Renal cortex interstitium (tissue), 15 donors: ENCODE data around the gene PTX3. TPM values are rescaled to one million over a fixed set of nuclear protein-coding genes. Genes with fewer than 3 reads are reported as not detected.

Experiments
- DNase-seq, 11 donors: peaks; one replicate each; pipeline ENCODE4 v3.0.0-alpha.2; 2013; ENCODE audit warnings: low read depth in 9 of 11, low spot score in 4 of 11; ENCODE audit errors: extremely low read depth in 1 of 11
- long read RNA-seq, 16 experiments: transcript quantifications; one replicate each; lab custom pipeline, GENCODE V29; 2026
- polyA plus RNA-seq, 3 donors: library from polyadenylated mRNA; unstranded; fragments of 120-200 nt; gene quantifications; one replicate each; pipeline ENCODE4 v1.2.1, GENCODE V29; 2013; ENCODE audit not compliant: insufficient read length in 3 of 3

PTX3 gene
- polyA plus RNA-seq = 1 to 10 TPM; 2.9 to 5.6 (median 3.4) TPM
- long read RNA-seq, donor 1, partial matches to known transcripts = 0 of 2 reads
- long read RNA-seq, donor 1, other reads (novel, unspliced or antisense) = 0 of 2 reads
- long read RNA-seq, donor 2, transcript PTX3-201 (3 exons, 1,940 nt) = major isoform, 5 of 5 reads
- long read RNA-seq, donor 2, partial matches to known transcripts = 0 of 5 reads
- long read RNA-seq, donor 2, other reads (novel, unspliced or antisense) = 0 of 5 reads
- long read RNA-seq, donor 3, partial matches to known transcripts = 0 of 4 reads
- long read RNA-seq, donor 3, other reads (novel, unspliced or antisense) = 0 of 4 reads
- long read RNA-seq, donor 4 = 0 reads
- long read RNA-seq, donor 5 = 0 reads
- long read RNA-seq, donor 6 = 0 reads
- long read RNA-seq, donor 7, partial matches to known transcripts = 0 of 2 reads
- long read RNA-seq, donor 7, other reads (novel, unspliced or antisense) = 0 of 2 reads
- long read RNA-seq, donor 8, partial matches to known transcripts = 0 of 1 reads
- long read RNA-seq, donor 8, other reads (novel, unspliced or antisense) = 0 of 1 reads
- long read RNA-seq, donor 9 = 0 reads
- long read RNA-seq, donor 10 = 0 reads
- long read RNA-seq, donor 11 = 0 reads
- long read RNA-seq, donor 12 = 0 reads
- long read RNA-seq, donor 13, transcript PTX3-201 (3 exons, 1,940 nt) = major isoform, 5 of 5 reads
- long read RNA-seq, donor 13, partial matches to known transcripts = 0 of 5 reads
- long read RNA-seq, donor 13, other reads (novel, unspliced or antisense) = 0 of 5 reads
- long read RNA-seq, donor 14, partial matches to known transcripts = 0 of 1 reads
- long read RNA-seq, donor 14, other reads (novel, unspliced or antisense) = 0 of 1 reads
- long read RNA-seq, donor 15 = 0 reads
- long read RNA-seq, donor 16, partial matches to known transcripts = 0 of 3 reads
- long read RNA-seq, donor 16, other reads (novel, unspliced or antisense) = 0 of 3 reads

DNA sequence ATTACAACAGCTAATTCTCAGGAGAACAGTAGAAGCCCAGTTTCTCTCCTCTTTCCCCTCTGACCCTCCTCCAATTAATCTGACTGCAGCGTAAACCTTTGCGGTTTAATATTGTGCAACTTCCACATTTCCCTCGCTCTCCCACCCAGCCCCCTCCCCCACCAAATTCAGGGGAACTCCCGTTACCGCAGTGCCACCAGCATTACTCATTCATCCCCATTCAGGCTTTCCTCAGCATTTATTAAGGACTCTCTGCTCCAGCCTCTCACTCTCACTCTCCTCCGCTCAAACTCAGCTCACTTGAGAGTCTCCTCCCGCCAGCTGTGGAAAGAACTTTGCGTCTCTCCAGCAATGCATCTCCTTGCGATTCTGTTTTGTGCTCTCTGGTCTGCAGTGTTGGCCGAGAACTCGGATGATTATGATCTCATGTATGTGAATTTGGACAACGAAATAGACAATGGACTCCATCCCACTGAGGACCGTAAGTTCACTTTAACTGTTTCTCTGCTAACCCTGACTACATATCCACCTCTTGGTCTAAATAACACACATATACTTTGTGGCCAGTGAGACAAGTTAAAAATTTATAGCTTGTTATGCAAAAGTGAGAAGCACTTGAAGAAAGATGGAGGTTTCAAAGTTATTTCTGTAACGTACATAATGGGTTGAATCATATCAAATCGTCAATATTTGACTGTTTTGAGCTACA is at the start of gene PTX3:
Gene PTX3, plus strand, starts transcription at position 268 of the 709 bp plus-strand sequence. Its CDS starts 84 bp downstream, at position 352.
- peak in 8 of 11 donors; percentile 24 to 43 (median 38) for DNase-seq

DNA sequence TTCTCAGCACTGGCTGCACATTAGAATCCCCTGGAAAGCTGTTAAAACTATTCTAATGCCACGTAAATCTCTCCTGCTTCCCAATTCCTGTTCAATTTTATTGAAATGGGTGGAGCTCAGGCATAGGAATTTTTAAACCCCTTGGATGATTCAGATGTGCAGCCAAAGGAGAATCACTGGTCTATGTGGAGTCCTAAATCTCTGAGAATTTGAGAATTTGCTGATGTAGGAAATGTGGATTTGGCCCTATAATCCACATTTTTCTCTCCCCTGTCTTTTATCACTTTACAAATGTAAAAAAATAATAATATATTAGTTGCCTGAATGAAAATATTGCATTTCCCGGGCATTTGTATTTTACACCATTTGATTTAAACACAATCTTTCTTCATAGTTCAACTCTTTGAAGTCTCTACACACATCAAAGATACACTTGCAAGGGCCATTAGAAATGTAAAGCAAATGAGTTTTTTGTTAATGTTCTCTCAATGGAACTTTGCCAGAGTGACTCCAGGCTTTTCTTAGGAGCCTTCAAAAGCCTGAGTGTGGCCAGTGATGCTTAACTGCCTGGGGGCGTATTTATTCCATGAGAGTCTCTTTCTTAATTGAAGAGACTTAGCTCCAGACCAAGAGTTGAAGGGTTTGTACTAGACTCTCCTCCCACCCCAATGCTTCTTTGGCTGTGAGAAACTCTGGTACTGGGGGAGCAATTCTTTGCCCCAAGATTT is 48.8 kb upstream of the PTX3 start:
- peak in 7 of 11 donors; percentile 3 to 51 (median 23) for DNase-seq

DNA sequence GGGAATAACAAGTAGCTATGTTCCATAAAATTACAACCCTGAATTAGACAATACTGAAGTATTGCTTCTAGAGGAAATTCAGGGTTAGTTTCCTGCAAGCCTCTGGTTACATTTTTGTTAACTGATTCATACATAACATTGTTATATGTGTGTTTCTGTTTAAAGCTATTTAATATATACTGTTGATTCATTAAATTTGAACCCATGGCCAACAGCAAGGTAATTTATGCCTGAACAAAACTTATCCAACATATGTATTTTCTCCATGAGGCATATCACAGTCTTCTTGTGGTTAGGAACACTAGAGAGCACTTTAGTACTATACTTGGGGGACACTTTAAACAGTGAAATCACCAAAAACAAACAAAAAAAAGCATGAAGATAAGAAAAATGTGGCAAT is 47.7 kb upstream of the PTX3 start:
- DNase-seq = no peak

DNA sequence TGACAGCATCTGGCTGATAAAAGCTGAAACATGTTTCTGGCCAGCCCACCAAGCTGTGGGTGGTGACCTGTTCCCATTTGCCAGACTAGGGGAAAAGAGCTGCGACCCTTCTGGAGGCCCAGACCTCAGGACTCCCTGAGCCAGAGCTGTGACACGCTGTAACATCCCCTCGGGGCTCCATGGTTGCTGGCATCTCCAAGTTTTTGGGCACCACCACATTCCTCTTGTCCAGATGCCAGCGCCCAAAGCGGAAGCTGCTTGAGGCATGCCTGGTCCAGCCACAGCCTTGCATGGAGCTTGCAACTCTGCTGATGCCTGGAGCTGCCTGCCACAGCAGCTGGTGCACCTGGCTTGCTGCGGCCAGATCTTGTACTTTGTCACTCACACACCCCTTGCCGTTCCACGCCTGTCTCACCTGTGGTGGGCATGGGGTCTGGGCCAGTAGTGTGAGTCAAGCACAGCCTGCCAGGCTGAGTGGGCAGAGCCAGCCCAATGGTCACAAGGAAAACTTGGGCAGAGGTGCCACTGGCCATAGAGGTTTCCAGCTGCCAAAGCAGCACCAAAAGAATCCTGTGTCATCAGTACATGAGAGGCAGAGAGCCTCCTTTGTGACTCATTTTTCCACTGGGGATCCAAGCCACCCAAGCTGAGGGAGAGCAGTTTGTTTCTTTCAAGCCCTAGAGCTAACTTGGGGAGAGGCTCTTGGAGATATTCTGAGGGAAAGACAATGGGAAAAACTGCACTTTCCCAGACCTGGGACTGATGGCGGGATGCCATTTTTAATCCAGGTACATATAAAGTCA is 45.7 kb upstream of the PTX3 start:
- DNase-seq = no peak

DNA sequence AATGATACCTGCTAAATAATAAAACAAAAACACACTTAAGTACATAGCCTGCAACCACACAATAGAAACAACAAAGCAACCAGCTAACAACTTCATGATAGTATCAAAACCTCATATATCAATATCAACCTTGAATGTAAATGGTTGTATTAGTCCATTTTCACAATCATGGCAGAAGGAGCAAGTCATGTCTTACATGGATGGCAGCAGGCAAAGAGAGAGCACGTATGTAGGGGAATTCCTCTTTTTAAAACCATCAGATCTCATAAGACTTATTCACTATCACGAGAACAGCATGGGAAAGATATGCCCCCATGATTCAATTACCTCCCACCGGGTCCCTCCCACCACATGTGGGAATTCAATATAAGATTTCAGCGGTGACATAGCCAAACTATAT is 44.5 kb upstream of the PTX3 start:
- no peak for DNase-seq

DNA sequence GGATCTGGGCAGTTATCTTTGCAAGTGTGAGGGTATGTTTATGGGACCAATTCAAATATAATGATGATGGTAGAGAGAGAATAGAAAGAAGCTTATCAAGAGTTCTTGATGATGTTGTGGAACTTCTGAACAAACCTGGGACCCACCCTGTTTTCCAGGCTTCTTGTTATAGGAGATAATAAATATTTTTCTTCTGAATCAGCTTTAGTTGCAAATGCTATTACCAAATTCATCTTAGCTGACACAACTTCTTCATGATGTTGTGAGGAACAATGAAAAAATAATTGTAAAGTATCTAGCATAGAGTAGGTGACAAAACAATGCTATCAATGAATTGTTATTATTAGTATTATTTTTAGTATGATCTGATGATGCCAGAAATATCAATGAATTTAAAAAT is 43.5 kb upstream of the PTX3 start:
- no peak for DNase-seq

DNA sequence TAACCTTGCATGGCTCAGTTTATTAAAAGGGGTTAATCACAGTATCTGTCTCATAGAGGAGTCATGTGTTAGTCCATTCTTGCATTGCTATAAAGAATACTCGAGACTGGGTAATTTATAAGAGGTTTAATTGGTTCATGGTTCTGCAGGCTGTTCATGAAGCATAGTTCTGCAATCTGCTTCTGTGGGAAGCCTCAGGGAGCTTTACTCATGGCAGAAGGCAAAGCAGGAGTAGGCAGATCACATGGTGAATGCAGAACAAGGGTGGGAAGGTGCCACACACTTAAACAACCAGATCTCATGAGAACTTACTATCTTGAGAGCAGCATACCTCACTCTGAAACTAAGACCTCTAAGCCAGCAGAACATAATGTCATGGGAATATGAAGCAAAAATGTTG is 42.2 kb upstream of the PTX3 start:
- no peak for DNase-seq

DNA sequence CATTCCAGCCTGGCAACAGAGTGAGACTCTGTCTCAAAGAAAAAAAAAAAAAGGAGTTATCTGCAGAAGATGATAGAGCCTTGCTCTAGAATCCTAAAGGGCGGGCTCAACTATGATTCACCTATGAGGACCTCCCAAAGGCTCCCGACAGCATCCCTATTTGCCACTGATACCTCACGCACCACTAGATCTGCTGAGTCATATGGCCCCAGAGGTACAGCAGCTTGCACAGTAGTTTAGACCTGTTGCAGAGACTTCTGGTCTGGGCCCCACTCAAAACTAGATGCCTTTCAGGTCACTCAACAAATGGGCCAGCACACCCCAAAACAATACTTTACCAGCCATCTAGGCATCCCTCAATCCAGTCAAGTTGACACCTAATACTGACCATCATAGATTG is 38.1 kb upstream of the PTX3 start:
- DNase-seq = no peak

DNA sequence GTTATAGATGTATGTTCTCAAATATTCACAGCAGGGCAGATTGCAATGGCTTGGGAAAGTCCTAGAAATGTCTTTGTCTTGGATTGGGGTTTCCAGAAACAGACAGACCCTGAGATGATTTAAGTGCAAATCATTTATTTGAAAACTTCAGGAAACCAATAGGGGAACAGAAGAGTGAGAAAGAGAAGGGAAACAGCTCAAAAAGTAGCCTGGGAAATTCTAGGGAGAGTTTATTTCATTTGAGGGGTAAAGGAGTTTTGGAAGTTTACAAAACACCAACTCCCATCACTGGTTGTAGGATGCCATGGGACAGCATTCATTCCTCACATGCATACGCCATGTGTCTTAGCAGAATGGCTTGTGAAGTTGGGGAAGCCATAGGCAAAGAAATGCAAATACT is 32.3 kb upstream of the PTX3 start:
- no peak for DNase-seq

DNA sequence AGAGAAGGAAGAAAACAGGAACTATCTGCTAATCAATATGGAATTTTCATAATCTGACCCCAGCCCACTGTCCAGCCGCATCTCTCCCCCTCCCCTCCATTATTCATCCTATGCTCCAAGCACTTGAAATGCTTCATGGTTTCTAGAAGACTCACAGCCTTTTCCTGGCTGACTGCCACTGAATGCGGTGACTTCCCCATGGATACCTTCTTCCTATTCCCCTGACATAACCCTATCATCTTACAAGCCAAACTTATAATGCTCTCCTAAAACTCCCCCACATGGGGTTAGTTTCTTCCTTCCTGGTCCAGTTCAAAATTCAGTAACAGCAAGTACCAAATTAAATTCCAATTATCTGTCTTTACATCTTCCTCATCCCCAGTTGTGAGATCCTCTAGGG is 31.2 kb upstream of the PTX3 start:
- peak in 2 of 11 donors; percentile 9 to 10 for DNase-seq

DNA sequence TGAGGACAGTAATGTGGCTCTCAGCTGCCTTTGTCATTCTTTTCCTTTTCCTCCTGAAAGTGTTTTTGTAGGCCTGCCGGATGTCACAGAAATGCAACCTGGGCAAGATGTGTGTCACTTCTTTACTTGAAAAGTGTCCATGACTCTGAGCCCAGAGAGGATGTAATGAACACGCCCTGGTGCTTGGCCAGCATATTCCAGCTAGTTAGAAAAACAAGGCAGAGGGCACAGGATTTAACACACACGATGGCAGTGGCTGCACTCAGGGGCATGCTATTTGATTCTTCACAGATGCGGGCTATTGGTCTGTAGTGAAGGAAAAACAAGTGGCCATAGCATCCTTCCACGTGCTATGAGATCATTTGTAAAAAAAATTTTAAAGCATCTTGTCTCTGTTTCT is 30.3 kb upstream of the PTX3 start:
- DNase-seq = peak in 3 of 11 donors; percentile 6 to 15 (median 8)

DNA sequence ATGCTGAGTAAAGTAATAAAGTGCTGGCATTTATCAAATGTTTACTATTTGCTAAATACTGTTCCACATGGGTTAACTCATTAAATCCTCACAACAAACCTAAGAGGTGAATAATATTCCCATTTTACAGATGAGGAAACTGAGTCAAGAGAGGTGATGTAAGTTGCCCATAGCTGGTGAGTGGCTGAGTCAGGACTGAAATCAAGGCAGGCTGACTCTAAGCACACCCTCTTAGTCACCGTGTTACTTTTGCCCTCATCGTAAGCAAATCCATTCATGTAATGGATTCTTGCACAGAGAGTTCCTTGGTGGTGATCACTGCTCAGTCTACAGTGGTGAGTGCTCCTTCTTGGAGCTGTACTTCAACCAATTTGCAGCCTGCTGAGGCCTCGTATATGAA is 28.9 kb upstream of the PTX3 start:
- no peak for DNase-seq

DNA sequence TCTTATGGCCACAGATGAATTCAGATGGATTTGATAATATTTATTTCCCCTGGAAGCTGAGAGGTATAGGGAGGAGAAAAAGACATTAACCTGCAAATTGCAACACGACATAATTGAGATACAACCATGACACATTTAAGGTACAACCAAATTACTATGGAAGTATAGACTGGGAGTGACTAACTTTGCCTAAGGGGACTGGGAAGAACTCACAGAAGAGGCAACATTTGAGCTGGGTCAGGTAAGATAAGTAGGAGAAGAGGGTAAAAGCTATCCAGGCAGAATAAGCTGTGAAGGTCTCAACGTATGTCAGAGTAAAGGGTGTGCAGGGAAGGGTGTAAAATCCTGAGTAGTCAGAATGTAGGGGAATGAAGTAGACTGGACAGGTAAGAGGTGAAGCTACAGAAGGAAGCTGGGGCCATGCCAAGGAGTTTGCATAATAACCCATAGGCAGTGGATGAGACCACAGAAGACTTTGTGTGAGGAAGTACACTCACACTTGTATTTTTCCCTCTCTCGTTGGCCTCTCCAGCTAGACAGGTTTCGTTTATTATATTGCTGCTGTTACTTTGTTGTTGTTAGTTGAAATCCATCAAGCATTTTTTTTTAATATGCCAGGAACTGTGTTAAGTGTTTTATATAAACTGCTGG is 28.0 kb upstream of the PTX3 start:
- no peak for DNase-seq

DNA sequence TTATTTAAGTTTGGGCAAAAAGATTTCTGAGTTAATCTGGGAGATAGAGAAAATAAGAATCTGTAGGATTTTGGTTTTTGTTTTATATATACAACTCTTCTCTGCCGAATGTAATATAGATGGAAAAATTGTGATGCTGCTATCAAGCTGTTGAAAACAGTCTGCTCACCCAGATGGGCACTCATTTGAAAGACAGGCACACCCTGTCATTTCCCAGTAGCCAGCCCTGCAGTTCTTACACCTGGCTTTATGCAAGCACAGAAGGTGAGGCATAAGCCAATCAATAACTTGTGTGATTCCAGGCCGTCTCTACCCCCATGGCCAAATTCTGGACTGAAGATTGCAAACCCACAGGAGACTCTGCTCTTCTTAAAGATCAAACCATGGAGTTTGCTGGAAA is 27.1 kb upstream of the PTX3 start:
- DNase-seq = no peak

DNA sequence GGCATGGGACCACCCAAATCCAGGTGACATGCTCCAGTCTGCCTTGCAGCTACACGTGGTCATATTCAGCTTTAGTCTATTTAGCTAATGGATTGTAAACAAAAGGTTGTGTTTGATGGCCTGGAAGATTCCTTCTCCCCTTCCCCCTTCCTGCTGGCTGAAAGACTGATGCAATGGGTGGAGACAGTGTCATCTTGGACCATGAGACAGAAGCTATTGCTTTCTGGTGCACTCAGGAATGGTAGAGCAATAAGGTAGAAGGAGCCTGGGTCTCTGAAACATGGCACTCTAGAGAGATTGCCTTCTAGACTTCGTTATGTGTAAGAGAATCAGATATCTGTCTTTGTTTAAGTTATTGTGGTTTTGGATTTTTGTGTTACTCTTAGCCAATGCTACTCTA is 25.7 kb upstream of the PTX3 start:
- no peak for DNase-seq

DNA sequence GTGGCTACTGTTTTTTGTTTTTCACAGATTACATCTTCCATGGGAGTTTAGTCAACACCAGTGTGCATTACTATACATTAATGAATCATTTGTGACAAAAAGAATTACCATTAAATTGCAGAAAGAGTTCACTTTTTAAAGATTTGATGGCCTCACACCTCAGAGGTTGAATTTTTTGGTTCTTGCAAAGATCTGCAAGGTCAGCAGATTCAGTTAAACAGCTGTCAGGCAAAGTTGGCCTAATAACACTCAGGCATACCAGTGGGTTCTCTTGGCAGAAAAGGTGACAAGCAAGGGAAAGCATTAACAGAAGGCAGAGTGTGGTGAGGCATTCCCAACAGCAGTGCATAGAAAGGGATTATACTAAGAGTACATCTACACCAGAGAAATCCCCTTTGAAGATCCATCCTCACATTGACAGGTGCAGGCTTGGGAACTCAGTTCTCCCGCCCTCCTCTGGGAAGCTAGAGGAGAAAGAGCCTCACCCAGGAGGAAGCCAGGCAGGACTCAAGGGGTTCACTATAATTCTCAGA is 24.3 kb upstream of the PTX3 start:
- no peak for DNase-seq

DNA sequence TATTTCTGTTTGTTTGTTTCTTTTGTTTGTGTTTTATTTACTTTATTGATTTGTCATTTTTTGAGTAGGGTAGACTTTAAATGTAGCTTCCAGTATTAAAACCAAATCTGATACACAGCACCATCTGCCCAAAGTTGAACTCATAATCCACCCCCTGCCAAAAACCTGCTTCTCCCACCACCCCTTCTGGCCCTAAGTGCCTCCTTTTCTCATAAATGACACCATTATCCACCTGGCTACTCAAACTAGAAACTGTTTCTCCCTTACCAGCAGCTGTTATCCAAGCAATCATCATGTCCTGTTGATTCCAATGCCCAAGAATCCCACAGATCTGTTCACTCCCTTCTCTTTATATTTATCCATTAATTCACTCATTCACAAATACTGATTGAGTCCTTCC is 21.8 kb upstream of the PTX3 start:
- no peak for DNase-seq
